ENCODE data around the gene LYSMD1. TPM values are rescaled to one million over a fixed set of nuclear protein-coding genes. Genes with fewer than 3 reads are reported as not detected.

The LYSMD1 gene, protein sequence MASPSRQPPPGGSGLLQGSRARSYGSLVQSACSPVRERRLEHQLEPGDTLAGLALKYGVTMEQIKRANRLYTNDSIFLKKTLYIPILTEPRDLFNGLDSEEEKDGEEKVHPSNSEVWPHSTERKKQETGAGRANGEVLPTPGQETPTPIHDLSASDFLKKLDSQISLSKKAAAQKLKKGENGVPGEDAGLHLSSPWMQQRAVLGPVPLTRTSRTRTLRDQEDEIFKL
- 7.0 and 8.7 TPM in 2 replicates for total RNA-seq

GRCh38 chr1:151165738-151166504 is at the start of gene LYSMD1, which contains the start of gene SCNM1:
LYSMD1 (minus strand) TSS chr1:151165902; CDS start chr1:151165258, 644 bp downstream.
SCNM1 (plus strand) TSS chr1:151166144; CDS start chr1:151166153, 9 bp downstream.

GRCh38 chr1:151198254-151199127 is 32.8 kb upstream of the LYSMD1 start, which contains the start of gene PIP5K1A:
PIP5K1A (plus strand) TSS chr1:151198552; CDS start chr1:151198997, 445 bp downstream.

DNA sequence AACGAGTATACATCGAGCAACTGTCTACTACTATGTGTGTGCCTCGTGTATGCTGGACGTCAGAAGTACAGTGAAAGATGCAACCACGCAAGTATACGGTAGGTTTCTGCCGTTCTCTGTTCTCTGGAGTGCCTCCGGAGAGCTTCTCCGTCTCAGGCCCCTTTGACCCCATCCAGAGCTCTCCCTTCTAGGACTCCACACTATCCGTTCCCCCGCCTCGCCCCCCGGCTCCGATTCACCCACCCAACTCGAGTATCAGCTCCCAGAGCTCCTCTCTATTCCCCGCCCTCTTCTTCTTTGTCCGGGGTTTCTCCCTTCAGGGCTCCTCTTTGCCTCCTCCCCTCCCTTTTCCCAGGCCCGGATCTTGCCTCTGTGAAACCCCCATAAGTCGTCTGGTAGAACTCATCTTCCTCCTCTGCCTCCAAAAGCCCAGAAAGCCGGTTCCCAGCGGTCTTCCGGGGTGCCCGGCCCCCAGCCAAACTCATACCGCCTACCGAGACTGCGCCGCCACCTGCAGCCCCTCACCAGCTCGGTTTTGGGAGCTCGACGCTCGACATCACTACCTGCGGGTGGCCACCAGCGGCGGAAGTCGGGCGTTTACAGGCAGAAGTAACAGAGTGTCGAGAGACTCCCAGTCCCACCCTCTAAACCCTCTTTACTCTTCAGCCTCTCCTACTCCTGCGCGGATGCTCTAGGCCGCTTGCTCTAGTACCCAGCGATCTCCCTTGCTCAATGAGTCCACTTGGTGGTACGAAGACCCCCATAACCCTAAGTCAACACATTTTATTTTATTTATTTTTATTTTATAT is 24.1 kb upstream of the LYSMD1 start, which contains the start of gene VPS72:
Gene VPS72, minus strand, starts transcription at position 561 of the 809 bp plus-strand sequence. Its CDS starts 76 bp downstream, at position 485.

DNA sequence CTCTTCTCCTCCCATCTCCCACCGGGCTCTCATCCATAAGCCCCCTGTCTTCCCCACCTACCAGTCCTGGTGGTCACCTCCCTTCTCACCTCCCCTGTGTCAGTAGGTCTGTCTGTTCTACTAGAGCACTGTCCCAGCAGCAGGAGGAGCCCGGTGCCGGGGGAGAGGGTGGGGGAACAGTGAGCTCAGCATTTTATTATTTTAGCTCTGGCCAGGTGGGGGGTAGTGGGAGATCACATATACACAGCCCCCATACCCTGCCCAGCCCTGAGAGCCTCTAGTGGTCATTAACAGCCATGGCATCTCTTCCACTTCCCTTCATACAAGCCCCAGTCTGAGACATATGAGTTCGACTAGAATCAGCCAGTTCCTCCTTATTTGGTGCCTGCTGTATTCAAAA is 10.2 kb upstream of the LYSMD1 start, which contains the start of gene TMOD4:
Gene TMOD4, minus strand, starts transcription at position 119 of the 400 bp plus-strand sequence. CDS start 1,106 bp downstream, outside the sequence.

DNA sequence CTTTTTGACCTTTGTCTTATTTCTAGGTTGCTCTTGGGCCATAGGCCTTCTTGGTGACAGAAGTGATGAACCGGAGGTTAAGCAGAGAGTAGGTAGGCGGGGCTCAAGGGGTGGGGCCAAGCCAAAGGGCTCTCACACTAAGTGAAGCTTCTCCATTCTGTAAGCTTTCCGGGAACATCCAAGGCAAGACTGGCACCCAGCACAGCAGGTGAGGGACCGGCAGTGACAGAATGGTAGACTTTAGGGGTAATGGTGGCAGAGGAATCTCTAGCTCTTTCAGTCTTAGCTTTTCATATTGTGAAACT is 9.2 kb downstream of the LYSMD1 start, which contains the start of gene TNFAIP8L2:
Gene TNFAIP8L2, plus strand, starts transcription at position 135 of the 305 bp plus-strand sequence. CDS start 2,049 bp downstream, outside the sequence.

GRCh38 chr1:151146412-151147131 is 19.1 kb downstream of the LYSMD1 start, which contains the start of gene SEMA6C:
SEMA6C (minus strand) TSS chr1:151146631; CDS start chr1:151142621, 4,010 bp downstream.

Other genes starting within 250 kb of the LYSMD1 start
- 40.8 and 49.3 TPM in 2 replicates for gene SETDB1, start 239.5 kb downstream of the LYSMD1 start, total RNA-seq
- gene CERS2, start 191.1 kb downstream of the LYSMD1 start, total RNA-seq: 131 and 147 TPM in 2 replicates
- 0.16 TPM in 1 of 2 replicates, not detected in the other for gene ANXA9, start 183.6 kb downstream of the LYSMD1 start, total RNA-seq
- 20.4 and 21.1 TPM in 2 replicates for gene MINDY1, start 159.0 kb downstream of the LYSMD1 start, total RNA-seq
- 9.1 and 10.4 TPM in 2 replicates for gene PRUNE1, start 157.5 kb downstream of the LYSMD1 start, total RNA-seq
- under 0.01 and 0.12 TPM in 2 replicates for gene BNIPL, start 129.3 kb downstream of the LYSMD1 start, total RNA-seq
- 3.6 and 5.0 TPM in 2 replicates for gene C1orf56, start 118.2 kb downstream of the LYSMD1 start, total RNA-seq
- 62.1 and 64.6 TPM in 2 replicates for gene CDC42SE1, start 106.3 kb downstream of the LYSMD1 start, total RNA-seq
- gene MLLT11, start 105.5 kb downstream of the LYSMD1 start, total RNA-seq: 2.3 and 2.8 TPM in 2 replicates
- 18.8 and 19.3 TPM in 2 replicates for gene GABPB2, start 95.1 kb downstream of the LYSMD1 start, total RNA-seq
- 5.4 and 5.5 TPM in 2 replicates for gene SEMA6C, start 19.3 kb downstream of the LYSMD1 start, total RNA-seq
- gene TNFAIP8L2, start 9.3 kb downstream of the LYSMD1 start, total RNA-seq: not detected in 2 replicates
- gene SCNM1, start 242 bp upstream of the LYSMD1 start, total RNA-seq: 22.2 and 29.0 TPM in 2 replicates
- 0.81 and 1.6 TPM in 2 replicates for gene TMOD4, start 10.1 kb upstream of the LYSMD1 start, total RNA-seq
- 42.8 and 45.5 TPM in 2 replicates for gene VPS72, start 24.3 kb upstream of the LYSMD1 start, total RNA-seq
- 117 and 146 TPM in 2 replicates for gene PIP5K1A, start 32.6 kb upstream of the LYSMD1 start, total RNA-seq
- gene PSMD4, start 88.8 kb upstream of the LYSMD1 start, total RNA-seq: 92.5 and 96.8 TPM in 2 replicates
- 23.3 and 27.4 TPM in 2 replicates for gene ZNF687, start 116.4 kb upstream of the LYSMD1 start, total RNA-seq
- 92.2 and 93.9 TPM in 2 replicates for gene PI4KB, start 161.5 kb upstream of the LYSMD1 start, total RNA-seq
- gene RFX5, start 181.3 kb upstream of the LYSMD1 start, total RNA-seq: 31.3 and 33.4 TPM in 2 replicates
- 43.8 and 51.8 TPM in 2 replicates for gene SELENBP1, start 206.8 kb upstream of the LYSMD1 start, total RNA-seq
- 204 and 248 TPM in 2 replicates for gene PSMB4, start 233.7 kb upstream of the LYSMD1 start, total RNA-seq